A549 (cell line): ENCODE results near the gene CNTNAP2.

ENCODE experiments used
- CTCF ChIP-seq: fragments of >200 bp; sonication (Bioruptor Twin); formaldehyde crosslinking; IDR thresholded peaks from 3 replicates; pipeline ENCODE4 v1.5.1; 2016
- EP300 ChIP-seq, 2 experiments: fragments of >200 bp; sonication (Bioruptor Twin); formaldehyde crosslinking; IDR thresholded peaks; 2 replicates in 1 of 2; 3 replicates in 1 of 2; pipeline ENCODE4 v1.6.1; 2016 to 2017
- HDAC2 ChIP-seq: fragments of 200-600 bp; sonication (generic); IDR thresholded peaks from 2 replicates; pipeline ENCODE4 v1.6.1; 2016
- MAX ChIP-seq: IDR thresholded peaks from 2 replicates; pipeline ENCODE4 v1.6.1; 2012
- NR3C1 ChIP-seq: fragments of >200 bp; sonication (Bioruptor Twin); formaldehyde crosslinking; IDR thresholded peaks from 3 replicates; pipeline ENCODE4 v1.6.1; 2017
- POLR2A ChIP-seq: IDR thresholded peaks from 2 replicates; pipeline ENCODE4 v1.6.1; 2012; ENCODE audit warnings: mild to moderate bottlenecking, low read length
- POLR2AphosphoS2 ChIP-seq: conservative IDR thresholded peaks from 2 replicates; pipeline ENCODE4 v1.6.1; 2012; ENCODE audit warnings: low read length, improper control_type of control experiment, inconsistent platforms
- SMC3 ChIP-seq: fragments of >200 bp; sonication (Bioruptor Twin); formaldehyde crosslinking; IDR thresholded peaks from 3 replicates; pipeline ENCODE4 v1.6.1; 2018; ENCODE audit warnings: inconsistent platforms
- USF2 ChIP-seq: fragments of 450-650 bp; IDR thresholded peaks from 2 replicates; pipeline ENCODE4 v1.6.1; 2014; ENCODE audit warnings: antibody characterized with exemption

GRCh38 chr7:148383651-148384050 is 2267.1 kb downstream of the CNTNAP2 start:
- no peak for TF ChIP-seq POLR2AphosphoS2
- TF ChIP-seq NR3C1 = no peak
- TF ChIP-seq USF2 = no peak
- TF ChIP-seq MAX = no peak
- no peak for TF ChIP-seq EP300 (IDR thresholded peaks at IDR 0.05)
- TF ChIP-seq SMC3 = no peak
- no peak for TF ChIP-seq POLR2A
- TF ChIP-seq CTCF = no peak
- no peak for TF ChIP-seq HDAC2
